ENCODE results near the gene VPS25.

The VPS25 gene

DNA sequence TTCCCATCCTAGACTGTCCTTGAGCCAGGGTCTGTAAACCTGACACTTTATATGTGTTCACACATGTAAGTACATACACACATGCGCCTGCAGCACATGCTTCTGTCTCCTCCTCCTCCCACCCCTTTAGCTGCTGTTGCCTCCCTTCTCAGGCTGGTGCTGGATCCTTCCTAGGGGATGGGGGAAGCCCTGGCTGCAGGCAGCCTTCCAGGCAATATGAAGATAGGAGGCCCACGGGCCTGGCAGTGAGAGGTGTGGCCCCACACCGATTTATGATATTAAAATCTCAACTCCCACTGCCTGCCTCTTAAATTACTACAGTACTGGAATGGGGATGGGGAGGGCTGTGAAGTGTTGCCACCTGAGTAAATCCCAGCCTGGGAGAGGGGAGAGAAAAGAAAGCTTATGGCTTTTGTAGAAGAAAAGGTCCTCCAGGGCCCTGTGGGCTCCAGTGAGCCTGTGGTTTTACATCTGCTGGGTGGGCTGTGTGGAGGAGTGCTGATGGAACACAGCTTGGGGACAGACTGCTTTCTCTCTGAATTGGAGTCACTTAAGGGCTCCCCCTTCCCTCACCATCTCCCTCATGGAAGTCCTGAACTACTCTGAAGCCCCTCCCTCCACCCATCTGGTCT is 6.2 kb downstream of the VPS25 start:
- Histone ChIP-seq H3K4me2 (ENCODE audit: insufficient read depth, low read length, poor library complexity, severe bottlenecking) (no peak overlapping the region), H2BK12ac (ENCODE audit: low read length) (no peak overlapping the region), H3K14ac (ENCODE audit: low read length) (no peak overlapping the region), H3K18ac (ENCODE audit: low read length) (no peak overlapping the region), H2BK15ac (ENCODE audit: low read length) (no peak overlapping the region), H2AK5ac (ENCODE audit: low read depth, low read length) (no peak overlapping the region), H3K9me3 (replicated peaks in 1 of 2; ENCODE audit: control insufficient read depth in 2 of 2, insufficient read depth in 1 of 2, low read depth in 1 of 2, low read length in 2 of 2) (no peaks in the 10 kb centered on the region), H3K4ac (ENCODE audit: low read length) (no peak overlapping the region), H3K23ac (ENCODE audit: low read depth, low read length, poor library complexity) (no peak overlapping the region), H2BK120ac (ENCODE audit: low read depth, low read length) (no peak overlapping the region), H4K8ac (ENCODE audit: low read depth, low read length) (no peak overlapping the region), H3K27ac (replicated peaks; ENCODE audit: low read length) (no peak overlapping the region), H3K36me3 (replicated peaks in 1 of 2; ENCODE audit: control insufficient read depth in 2 of 2, insufficient read depth in 2 of 2, low read length in 2 of 2) (peaks cover 19 to 55% of the 10 kb centered on the region in 2 donors), H2BK5ac (ENCODE audit: low read length) (no peak overlapping the region), H2AFZ (ENCODE audit: low read length) (no peak overlapping the region), H3K9ac (ENCODE audit: low read depth, low read length, poor library complexity) (no peak overlapping the region), H3K79me1 (ENCODE audit: low read depth, low read length) (no peaks in the 10 kb centered on the region), H3K4me1 (ENCODE audit: control insufficient read depth in 2 of 2, insufficient read depth in 1 of 2, low read depth in 1 of 2, low read length in 2 of 2) (peaks cover 0 to 9% of the 10 kb centered on the region in 2 donors), H4K91ac (ENCODE audit: low read depth, low read length, poor library complexity) (no peak overlapping the region), H3K27me3 (ENCODE audit: control insufficient read depth in 3 of 3, insufficient read depth in 3 of 3, low read depth in 1 of 3, low read length in 3 of 3) (peaks cover 0 to 23% (median 8%) of the 10 kb centered on the region in 3 experiments), H3K4me3 (ENCODE audit: low read length in 2 of 2) (peak overlapping the region in 1 of 2 donors; percentile 37)
- DNase-seq (ENCODE audit: low spot score): no peak
- WGBS, 2 donors (ENCODE audit: extremely low coverage in 2 of 2, insufficient read length in 2 of 2, insufficient replicate concordance in 1 of 2): no CpG with 5 or more reads among the region's 3 CpGs

GRCh38 chr17:42779936-42780850 is 6.9 kb downstream of the VPS25 start, which contains the start of gene WNK4:
Gene WNK4, plus strand, starts transcription at chr17:42780610. Its CDS starts 89 bp downstream, at chr17:42780699.
- peaks cover 0 to 9% of the 10 kb centered on the region in 2 donors for H3K4me1 ChIP-seq (ENCODE audit: control insufficient read depth in 2 of 2, insufficient read depth in 1 of 2, low read depth in 1 of 2, low read length in 2 of 2)
- no peak within 1 kb of the TSS for H2BK120ac ChIP-seq (ENCODE audit: low read depth, low read length)
- H3K4me2 ChIP-seq (ENCODE audit: insufficient read depth, low read length, poor library complexity, severe bottlenecking): peak within 1 kb of the TSS; percentile 89
- peak within 1 kb of the TSS; percentile 23 for H3K4ac ChIP-seq (ENCODE audit: low read length)
- no peaks in the 10 kb centered on the region for H3K79me1 ChIP-seq (ENCODE audit: low read depth, low read length)
- H2AK5ac ChIP-seq (ENCODE audit: low read depth, low read length): no peak within 1 kb of the TSS
- H2AFZ ChIP-seq (ENCODE audit: low read length): no peak within 1 kb of the TSS
- peaks cover 19 to 48% of the 10 kb centered on the region in 2 donors for H3K36me3 ChIP-seq (replicated peaks in 1 of 2; ENCODE audit: control insufficient read depth in 2 of 2, insufficient read depth in 2 of 2, low read length in 2 of 2)
- H3K18ac ChIP-seq (ENCODE audit: low read length): peak within 1 kb of the TSS; percentile 96
- H3K4me3 ChIP-seq (ENCODE audit: low read length in 2 of 2): peak within 1 kb of the TSS in 1 of 2 donors; percentile 79
- peak within 1 kb of the TSS; percentile 65 for H3K9ac ChIP-seq (ENCODE audit: low read depth, low read length, poor library complexity)
- H3K23ac ChIP-seq (ENCODE audit: low read depth, low read length, poor library complexity): peak within 1 kb of the TSS; percentile 90
- no peak within 1 kb of the TSS for H2BK12ac ChIP-seq (ENCODE audit: low read length)
- H3K27ac ChIP-seq (replicated peaks; ENCODE audit: low read length): no peak within 1 kb of the TSS
- H3K27me3 ChIP-seq (ENCODE audit: control insufficient read depth in 3 of 3, insufficient read depth in 3 of 3, low read depth in 1 of 3, low read length in 3 of 3): peaks cover 0 to 25% (median 8%) of the 10 kb centered on the region in 3 experiments
- peak; percentile 42 for DNase-seq (ENCODE audit: low spot score)
- no peak within 1 kb of the TSS for H4K8ac ChIP-seq (ENCODE audit: low read depth, low read length)
- H2BK5ac ChIP-seq (ENCODE audit: low read length): peak within 1 kb of the TSS; percentile 42
- WGBS, 2 donors (ENCODE audit: extremely low coverage in 2 of 2, insufficient read length in 2 of 2, insufficient replicate concordance in 1 of 2): no CpG with 5 or more reads among the region's 65 CpGs
- no peak within 1 kb of the TSS for H4K91ac ChIP-seq (ENCODE audit: low read depth, low read length, poor library complexity)
- H2BK15ac ChIP-seq (ENCODE audit: low read length): peak within 1 kb of the TSS; percentile 89
- H3K14ac ChIP-seq (ENCODE audit: low read length): peak within 1 kb of the TSS; percentile 94
- H3K9me3 ChIP-seq (replicated peaks in 1 of 2; ENCODE audit: control insufficient read depth in 2 of 2, insufficient read depth in 1 of 2, low read depth in 1 of 2, low read length in 2 of 2): no peaks in the 10 kb centered on the region

- Histone ChIP-seq H3K14ac (ENCODE audit: low read length) (peak overlapping the region; percentile 94), H3K27me3 (ENCODE audit: control insufficient read depth in 3 of 3, insufficient read depth in 3 of 3, low read depth in 1 of 3, low read length in 3 of 3) (peaks cover 0 to 25% (median 8%) of the 10 kb centered on the region in 3 experiments), H3K36me3 (replicated peaks in 1 of 2; ENCODE audit: control insufficient read depth in 2 of 2, insufficient read depth in 2 of 2, low read length in 2 of 2) (peaks cover 14 to 39% of the 10 kb centered on the region in 2 donors), H2BK5ac (ENCODE audit: low read length) (peak overlapping the region; percentile 42), H4K91ac (ENCODE audit: low read depth, low read length, poor library complexity) (no peak overlapping the region), H3K9me3 (replicated peaks in 1 of 2; ENCODE audit: control insufficient read depth in 2 of 2, insufficient read depth in 1 of 2, low read depth in 1 of 2, low read length in 2 of 2) (no peaks in the 10 kb centered on the region), H3K23ac (ENCODE audit: low read depth, low read length, poor library complexity) (peak overlapping the region; percentile 90), H4K8ac (ENCODE audit: low read depth, low read length) (no peak overlapping the region), H2AFZ (ENCODE audit: low read length) (no peak overlapping the region), H3K79me1 (ENCODE audit: low read depth, low read length) (no peaks in the 10 kb centered on the region), H3K27ac (replicated peaks; ENCODE audit: low read length) (no peak overlapping the region), H3K4ac (ENCODE audit: low read length) (peak overlapping the region; percentile 23), H3K9ac (ENCODE audit: low read depth, low read length, poor library complexity) (peak overlapping the region; percentile 65), H2BK15ac (ENCODE audit: low read length) (peak overlapping the region; percentile 89), H2AK5ac (ENCODE audit: low read depth, low read length) (no peak overlapping the region), H3K4me3 (ENCODE audit: low read length in 2 of 2) (peak overlapping the region in 1 of 2 donors; percentile 79), H2BK12ac (ENCODE audit: low read length) (no peak overlapping the region), H2BK120ac (ENCODE audit: low read depth, low read length) (no peak overlapping the region), H3K4me1 (ENCODE audit: control insufficient read depth in 2 of 2, insufficient read depth in 1 of 2, low read depth in 1 of 2, low read length in 2 of 2) (peaks cover 0 to 9% of the 10 kb centered on the region in 2 donors), H3K4me2 (ENCODE audit: insufficient read depth, low read length, poor library complexity, severe bottlenecking) (peak overlapping the region; percentile 89), H3K18ac (ENCODE audit: low read length) (peak overlapping the region; percentile 96)
- no peak for DNase-seq (ENCODE audit: low spot score)
- no CpG with 5 or more reads among the region's 39 CpGs for WGBS, 2 donors (ENCODE audit: extremely low coverage in 2 of 2, insufficient read length in 2 of 2, insufficient replicate concordance in 1 of 2)
Measured at GRCh38 chr17:42780851-42781638, 7.8 kb downstream of the VPS25 start.
